NCI-H1417 treated with DMSO at 0.1 percent for 48 hours (cell line): ENCODE data around the gene KCNS3.

ENCODE experiments used
- DNase-seq: peaks from one replicate; lab custom pipeline; 2025; lab: John Stamatoyannopoulos, UW

The KCNS3 gene

DNA sequence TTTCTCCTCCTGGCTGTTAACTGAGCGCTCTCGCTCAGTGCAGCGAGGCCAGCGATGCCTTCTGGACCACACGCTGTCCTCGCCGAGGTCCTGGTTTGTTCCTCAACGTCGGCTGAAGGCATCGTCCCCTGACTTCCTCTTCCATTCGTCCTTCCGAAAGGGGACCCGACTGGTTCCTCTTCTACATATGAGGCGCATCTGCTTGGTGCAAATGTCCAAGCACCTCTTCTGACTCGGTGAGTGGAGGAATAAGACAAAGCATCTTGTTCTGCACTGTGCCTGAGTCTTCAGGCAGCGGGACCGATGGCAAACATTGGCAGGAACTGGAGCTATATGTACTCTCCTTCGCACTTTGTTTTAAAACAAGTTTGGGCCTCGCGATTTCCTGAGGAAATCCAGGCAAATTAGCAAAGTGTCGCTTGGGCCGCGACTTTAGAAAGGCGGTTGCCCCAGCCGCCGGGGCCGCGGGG lies 621 bp upstream of the KCNS3 start:
- DNase-seq = no peak

DNA sequence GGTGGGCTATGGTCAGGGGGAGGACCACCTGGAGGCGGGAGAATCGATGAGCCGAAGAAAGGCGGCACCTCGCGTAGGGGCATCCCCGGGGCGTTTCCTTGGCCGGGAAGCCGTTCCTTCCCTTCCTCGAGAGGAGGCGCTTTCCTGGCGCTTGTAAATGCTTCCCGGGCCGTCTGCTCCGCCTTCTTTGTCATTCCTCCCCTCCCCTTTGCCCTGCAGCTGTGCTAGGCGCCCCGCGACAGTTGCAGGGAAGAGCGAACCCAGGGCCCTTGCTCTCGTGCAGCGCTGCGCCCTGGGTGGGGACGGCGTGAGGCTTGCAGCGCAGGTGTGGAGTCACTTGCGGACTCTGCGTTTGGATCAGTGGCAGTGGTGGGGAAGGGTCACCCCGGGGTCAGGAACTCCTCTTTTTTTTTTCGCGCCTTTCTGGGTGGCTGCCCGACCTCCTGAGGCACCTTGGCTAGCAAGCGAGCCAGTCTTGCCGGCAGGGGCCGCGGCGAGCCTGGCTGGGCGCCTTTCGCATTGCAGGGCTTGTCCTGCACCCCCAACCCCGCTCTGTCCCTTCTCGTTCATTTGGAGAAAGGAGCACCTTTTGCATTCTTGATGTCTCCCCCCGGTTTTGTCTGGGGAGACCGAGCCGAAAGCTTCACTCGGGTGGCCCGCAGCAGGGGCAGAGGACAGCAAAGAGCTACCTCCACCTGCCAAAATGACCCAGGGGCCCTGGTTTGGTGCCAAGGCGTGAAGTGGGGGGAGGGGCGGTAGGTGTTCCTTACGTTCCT lies 858 bp downstream of the KCNS3 start:
- no peak for DNase-seq

DNA sequence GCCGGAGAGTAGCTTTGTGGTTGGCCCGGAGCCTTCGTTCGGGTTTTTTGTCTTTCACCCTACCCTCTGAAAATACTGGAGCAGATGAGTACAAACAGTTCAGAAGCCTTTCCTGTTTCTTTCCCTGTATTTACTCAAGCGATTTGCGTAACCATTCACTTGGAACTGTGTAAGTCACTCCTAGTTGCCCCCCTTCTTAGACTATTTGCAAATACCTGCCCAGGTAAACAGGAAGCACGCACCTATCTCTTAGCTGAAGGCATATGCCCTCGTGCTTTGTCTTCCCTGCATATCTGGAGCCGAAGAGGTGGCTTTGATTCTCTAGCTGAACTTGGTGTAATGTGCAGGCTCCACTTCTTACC lies 1.4 kb downstream of the KCNS3 start:
- DNase-seq = no peak

DNA sequence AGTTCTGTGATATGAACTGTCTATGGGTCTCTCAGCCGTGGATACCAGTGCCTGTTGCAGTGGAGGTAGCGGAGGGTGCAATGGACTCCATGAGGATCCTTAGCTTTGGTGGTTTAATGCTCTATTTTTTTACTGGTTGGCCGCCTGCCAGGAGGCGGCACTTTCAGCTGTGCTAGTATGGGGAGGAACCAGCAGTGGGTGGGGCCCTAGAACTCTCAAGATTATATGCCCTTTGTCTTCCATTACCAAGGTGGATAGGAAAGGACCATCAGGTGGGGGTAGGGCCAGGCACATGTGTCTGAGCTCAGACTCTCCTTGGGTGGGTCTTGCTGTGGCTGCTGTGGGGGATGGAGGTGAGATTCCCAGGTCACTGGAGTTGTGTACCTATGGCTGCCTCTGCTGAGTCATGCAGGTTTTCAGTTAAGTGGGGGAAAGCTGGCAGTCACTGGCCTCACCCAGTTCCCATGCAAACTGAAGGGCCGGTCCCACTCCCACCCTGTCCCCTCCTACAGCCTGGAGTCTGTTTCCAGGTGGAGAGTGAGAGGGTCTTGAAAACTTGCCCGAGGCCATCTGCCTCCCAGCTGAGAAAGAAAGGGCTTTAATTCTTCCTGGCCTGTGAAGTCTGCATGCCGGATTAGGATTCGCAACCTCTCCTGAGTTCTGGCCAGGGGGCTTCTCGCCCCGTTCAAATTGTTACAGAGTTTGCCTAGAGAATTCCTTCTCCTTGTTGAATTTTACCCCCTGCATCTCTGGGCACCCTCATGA lies 14.5 kb downstream of the KCNS3 start:
- no peak for DNase-seq

DNA sequence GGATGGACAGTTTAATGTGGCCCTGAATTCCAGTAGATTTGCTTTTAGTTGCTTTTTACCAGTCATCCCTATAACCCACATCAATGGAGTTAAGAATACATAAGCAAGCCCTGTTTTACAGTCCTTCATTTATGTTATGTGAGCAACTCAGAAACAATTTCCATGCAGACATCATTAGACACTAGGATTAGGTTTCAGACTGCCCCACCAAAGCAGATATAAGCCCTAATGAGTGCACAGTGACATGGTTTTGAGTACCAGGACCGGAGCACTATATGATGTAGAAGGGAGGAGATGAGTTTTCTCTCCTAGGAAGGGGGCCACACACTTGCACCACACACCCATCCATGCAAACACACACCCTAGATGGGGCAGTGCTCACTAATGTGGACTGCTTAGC lies 15.5 kb downstream of the KCNS3 start:
- DNase-seq = no peak

DNA sequence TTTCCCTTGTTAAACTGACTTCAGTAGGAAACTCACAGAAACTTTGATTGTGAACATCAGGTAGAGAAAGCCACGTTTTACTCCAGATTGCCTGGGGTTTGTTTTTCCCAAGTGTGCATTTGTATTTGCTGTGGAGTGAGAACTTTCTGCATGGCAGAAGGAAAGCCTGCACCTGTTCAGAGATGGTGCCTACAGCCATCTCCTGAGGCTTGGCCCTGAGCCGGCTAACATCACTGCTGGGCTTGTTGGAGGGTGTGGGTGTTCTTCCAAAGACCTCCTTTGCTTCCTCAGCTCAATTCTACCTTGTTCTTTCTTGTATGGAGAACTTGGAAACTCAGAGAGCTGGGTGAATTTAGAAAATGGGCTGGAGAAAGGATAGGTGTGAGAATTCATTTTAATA lies 16.1 kb downstream of the KCNS3 start:
- DNase-seq = no peak

DNA sequence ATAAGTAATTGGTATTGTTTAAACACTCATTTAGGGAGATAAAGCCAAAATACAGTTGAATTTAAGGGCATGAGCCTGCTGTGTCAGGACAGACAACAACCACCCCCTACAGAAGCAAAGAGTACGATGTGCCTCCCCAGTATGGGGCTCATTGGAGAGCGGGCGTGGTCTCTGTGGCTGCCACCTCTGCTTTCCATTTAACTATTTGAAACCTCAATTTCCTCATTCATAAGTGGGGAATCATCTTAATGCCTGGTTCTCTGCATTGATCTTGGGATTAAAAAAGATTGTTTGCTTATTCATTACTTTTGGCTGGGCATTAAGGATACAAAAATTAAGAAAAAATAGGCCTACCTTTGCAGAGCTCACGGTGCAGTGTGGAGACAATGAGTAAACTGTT lies 21.4 kb downstream of the KCNS3 start:
- no peak for DNase-seq

DNA sequence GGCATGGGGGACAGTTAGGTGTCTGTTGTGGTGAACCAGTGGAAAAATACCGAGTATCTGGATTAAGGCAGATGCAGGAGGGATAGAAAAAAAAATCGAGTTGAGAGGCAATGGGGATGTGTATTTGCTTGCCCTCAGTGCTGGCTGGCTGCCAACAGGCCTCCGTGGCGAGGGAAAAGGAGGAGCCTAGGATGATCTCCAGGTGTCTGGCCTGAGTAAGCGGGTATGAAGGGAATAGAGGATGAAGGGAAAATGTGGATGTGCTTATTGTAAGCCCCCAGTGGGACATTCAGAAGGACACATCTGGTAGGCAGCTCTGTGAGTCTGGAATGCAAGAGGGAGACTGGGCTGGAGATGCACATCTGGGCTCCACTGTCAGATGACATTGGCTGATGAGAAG lies 22.8 kb downstream of the KCNS3 start:
- DNase-seq = peak; percentile 3

DNA sequence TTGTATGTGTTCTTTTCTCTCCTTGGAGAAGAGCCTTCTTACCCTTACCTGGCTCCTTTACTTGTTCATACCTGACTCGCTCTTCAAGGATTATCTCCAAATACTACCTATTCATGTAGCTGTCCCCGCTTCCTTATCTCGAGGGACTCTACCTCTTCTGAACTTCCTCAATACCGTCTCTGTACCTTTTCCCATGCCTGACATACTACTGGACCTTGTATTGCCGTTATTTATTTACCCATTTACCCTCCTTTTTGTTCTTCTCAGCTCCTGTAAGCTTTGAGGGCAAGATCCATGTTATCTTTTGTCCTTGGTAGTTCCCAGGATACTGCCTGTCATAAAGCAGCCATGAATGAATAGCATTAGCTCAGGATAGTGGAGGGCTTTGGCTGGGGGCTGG lies 32.5 kb downstream of the KCNS3 start:
- DNase-seq = no peak

DNA sequence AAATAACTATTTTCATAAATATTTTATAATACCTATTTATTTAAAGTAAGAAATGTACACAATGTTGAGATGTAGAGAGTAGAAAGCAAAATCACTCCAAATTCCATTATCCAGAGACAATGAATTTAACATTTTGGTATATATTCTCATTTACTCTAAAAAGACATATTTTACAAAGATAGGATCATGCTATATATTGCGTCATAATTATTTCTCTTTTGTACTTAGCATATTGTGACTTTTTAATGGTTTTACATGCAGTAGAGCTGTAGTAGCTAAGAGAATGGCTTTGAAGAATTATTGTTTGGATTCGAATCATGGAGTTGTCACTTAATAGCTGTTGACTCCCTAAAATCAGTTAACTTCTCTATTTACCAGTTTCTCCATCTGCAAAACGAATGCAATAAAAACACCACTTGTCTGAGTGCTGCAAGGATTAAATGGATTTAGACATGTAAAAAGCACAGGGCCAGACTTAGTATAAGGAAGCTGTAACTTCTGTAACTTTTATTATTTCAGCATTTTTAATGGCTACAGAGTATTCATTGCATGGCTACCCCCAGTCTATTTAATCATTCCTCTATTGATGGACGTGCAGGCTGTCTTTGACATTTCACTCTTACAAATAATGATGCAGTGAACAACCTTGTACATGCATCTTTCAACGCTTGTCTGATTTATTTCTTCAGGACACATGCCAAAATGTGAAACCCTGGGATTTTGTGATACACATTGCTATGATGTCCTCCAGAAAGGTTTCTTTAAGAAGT lies 33.2 kb downstream of the KCNS3 start:
- DNase-seq = no peak

DNA sequence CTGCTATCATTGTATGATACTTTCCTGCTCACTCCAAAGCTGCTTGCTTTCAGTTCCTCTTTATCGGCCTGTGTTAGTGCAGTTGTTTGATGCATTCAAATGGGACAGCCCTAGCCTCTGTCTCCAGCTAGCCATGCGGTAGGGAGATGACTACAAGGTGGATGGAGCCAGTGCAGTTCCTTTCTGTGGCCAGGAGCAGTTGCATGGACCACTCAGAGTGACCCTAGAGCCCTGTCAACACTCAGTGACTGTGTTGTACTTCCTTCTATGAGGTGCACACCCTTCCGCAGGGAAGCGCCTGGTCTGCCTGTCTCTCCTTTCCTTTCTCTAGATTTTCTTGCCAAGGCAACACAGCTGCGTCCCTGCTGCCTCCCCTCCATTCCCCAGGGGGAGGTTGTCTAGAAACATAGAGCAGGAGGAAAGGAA lies 33.8 kb downstream of the KCNS3 start:
- DNase-seq = no peak

DNA sequence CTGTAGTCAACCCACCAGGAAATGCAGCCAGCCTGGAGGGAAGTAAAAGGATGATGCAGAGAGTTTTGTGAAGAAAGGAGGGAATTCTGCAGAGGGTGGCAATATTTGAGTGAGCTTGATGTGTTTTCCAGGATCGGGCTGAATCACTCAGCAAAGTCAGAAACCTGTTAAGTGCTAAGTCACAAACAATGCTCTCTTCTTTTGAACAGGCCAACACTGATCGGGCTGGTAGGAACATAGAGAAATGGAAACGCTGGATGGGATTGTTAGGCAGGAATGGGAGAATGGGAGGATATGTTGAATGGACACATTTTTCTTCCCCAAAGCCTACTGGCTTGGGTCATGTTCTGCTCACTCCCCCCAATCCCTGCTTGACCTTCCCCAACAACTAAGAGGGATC lies 36.6 kb downstream of the KCNS3 start:
- no peak for DNase-seq

DNA sequence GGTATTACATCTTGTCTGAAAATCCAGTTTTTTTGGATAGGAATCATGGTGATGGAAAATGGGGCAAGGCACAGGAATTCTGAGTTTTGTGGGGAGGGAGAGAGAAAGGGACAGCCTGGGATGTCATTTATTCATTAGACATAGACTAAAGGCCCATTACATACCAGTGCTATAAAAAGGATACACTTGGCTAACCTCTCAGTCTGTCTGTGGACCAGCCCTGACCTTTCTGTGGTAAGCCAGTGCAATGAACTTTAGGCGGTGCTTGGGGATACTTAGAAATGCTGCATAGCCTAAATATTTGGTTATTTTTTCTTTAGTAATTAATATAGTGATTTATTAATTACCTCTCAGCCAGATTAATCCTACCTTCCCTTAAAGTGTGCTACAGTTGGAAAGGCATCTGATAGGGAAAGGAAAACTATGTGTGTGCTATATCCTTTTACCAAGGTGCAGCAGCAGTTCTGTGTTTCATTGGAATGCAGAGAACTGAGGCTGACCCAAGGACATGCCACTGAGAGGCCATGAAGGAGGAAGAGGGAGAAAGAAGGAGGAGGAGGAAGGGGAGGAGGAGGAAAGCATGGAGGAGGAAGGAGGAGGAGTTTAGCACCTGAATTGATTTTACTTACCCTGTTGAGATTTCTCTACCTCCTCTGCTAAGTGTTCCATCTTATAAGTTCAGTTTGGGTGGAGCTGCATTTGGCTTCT lies 37.5 kb downstream of the KCNS3 start:
- no peak for DNase-seq

DNA sequence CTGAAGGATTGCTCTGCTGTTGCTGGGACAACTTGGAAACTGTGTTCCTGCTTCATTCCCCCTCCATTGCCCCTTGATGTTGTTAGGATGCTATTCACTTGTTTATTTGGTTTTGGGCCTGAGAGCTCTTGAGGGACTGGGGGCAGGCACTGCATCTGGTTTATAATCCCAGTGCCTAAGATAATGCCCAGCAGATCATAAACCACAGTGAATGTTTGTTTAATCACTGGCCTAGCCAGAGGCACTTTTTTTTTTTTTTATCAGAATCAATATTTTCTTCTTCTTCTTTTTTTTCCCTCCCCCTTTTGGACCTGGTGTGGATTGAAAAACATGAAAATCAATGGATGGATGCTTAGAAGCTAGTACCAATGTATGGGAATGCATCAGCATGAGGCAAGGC lies 38.1 kb downstream of the KCNS3 start:
- no peak for DNase-seq

DNA sequence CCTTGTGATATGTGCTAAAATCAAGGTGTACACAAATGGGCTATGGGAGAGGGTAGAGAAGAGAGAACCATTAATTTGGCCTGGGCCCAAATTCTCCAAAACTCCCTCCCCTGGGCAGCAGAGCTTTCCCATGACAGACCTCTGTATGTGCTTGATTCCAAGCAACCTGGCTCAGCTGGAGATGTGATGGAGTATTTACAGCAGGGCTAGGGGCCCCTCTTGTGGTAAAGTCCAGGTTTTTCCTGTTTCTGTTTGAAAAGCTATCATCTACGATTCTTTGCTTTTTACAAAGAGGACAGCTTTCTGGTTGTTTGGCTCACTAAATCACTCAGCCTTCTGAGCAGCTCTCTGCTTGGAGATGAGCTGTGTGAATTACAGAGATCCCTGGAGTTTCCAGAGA lies 40.3 kb downstream of the KCNS3 start:
- DNase-seq = no peak

DNA sequence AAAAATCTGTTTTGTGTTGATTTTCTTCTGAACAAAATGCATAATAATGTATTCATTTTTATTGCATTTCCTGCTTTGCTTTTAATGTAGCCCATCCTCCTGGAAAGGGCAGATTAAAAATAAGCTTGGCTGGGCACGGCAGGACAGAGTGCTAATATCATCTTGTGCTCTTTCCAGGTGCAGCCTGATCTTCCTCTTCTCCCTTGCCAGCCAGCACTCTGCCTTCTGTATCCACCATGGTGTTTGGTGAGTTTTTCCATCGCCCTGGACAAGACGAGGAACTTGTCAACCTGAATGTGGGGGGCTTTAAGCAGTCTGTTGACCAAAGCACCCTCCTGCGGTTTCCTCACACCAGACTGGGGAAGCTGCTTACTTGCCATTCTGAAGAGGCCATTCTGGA lies 52.3 kb downstream of the KCNS3 start:
- DNase-seq = no peak

DNA sequence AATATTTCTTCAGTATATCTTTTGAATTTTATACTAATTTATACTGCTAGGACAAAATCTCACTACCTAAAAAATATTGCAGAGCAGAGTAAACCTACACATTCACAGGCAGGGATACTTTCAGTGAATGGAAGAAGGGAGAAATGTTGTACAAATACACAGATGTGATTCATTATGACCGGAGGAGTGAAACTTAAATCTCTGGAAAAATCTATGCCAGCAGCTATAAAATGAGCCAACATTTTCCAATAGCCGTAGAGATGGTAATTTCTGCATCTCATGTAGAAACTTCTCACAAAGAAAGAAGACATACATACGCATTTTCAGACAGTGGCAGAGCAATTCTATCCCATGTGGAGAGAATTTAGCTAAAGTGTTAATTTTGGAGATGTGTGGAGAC lies 54.8 kb downstream of the KCNS3 start:
- no peak for DNase-seq

DNA sequence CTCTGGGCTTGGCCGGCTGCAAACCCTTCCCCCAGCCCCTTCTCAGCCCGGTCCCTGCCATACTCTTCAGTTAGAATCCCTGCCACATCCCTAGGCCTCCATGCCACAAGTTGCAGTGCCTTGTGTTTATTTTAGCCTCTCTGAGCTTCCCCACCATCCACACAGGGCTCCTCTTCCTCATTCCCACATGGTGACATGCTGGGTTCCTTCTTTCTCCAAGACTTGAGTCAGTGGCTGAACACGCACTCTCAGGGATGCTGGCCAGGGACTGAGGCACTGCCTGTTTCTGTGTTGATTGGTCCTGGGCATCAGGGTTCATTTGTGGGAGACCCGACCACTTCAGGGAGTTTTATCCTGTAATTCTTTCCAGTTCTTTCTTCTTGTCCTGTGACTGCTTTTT lies 56.3 kb downstream of the KCNS3 start:
- DNase-seq = no peak

DNA sequence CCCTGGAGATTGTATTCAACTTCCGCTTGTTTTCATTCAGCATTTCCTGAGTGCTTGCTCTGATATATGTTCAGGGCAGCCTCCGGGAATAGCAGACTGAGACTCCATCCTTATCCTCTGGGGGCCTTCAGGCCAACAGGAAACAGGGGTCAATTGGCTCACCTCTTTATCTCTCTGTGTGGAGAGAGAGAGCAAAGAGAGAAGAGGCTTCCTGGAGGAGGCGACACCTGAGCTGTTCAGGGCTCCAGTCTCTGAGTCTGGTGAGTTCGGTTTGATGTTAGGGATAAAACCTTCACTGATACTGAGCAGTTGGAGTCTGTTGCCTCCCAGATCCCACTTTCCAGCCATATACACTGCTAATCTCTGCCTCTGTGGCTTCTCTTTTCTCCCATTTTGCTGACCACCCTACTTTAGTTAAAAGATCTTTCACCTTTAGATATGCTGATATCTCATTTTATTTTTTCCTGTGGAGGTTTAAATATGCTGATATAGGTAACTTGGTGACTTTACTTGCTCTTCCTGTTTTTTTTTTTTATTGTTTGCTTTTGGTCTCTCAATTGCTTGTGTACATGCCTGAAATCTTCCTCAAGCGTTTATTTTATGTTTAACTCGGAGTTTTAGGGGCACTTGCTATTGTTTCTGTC lies 56.9 kb downstream of the KCNS3 start:
- DNase-seq = no peak

DNA sequence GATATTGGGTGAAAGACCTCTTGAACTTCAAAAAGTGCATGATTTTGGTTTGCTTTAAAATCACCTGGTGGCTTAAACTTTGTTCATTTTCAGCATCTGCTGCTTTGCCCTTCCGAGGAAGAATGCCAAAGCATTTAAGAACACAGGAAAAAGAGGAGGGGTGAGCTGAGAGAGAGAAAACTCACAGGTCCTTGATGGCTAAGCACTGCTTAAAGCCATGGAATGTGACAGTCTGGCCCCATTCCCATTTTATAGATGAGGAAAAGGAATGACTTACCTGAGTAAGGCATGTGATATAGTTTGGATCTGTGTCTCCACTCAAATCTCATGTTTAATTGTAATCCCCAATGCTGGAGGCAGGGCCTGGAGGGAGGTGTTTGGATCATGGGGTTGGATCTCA lies 58.1 kb downstream of the KCNS3 start:
- DNase-seq = no peak

DNA sequence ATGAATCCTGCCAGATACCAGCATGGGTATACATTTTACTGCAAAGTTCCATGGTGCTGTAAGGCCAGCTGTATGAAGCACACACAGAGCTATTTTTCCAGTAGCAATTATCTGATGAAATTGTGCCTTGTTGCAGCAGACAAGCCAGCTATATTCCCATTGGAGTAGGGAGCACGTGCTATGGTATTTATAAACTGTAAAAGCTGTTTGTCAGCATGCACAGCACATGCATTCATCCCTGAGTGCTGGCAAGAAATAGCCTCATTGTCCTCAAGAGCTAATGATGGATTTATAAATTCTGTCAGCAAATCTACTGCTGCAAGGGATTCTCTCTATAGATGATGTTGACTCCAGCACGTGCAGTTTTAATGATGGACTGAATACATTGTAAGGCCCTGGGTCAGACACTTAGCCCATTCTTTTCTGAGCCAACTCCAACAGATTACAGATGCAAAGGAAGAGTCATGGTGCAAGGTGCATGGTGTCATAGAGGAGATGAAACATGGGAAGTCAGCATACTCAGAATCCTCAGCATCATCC lies 61.7 kb downstream of the KCNS3 start:
- no peak for DNase-seq
